Lower leg skin (tissue), 4 donors: ENCODE data around the gene TMEM184C. TPM values are rescaled to one million over a fixed set of nuclear protein-coding genes. Genes with fewer than 3 reads are reported as not detected.

Experiments used
- DNase-seq, 2 donors: peaks; one replicate each; pipeline ENCODE4 v3.0.0-alpha.2; 2019; ENCODE audit warnings: low spot score in 2 of 2
- H3K4me3 ChIP-seq: fragments of 200-600 bp; sonication (generic); 2 replicates; pipeline ENCODE4 v1.5.1; 2017; ENCODE audit warnings: mild to moderate bottlenecking, low read depth; ENCODE audit not compliant: poor library complexity, severe bottlenecking
- POLR2A ChIP-seq, 2 donors: fragments of 450-650 bp; IDR thresholded peaks; one replicate each; pipeline ENCODE4 v1.6.1; 2016 to 2017; ENCODE audit warnings: antibody characterized with exemption in 2 of 2, mild to moderate bottlenecking in 1 of 2, moderate library complexity in 1 of 2
- WGBS, 2 donors: methylation state at CpG; one replicate each; pipeline ENCODE4 v1.1.5; 2018; 5-methylcytosine and 5-hydroxymethylcytosine counted together
- intact Hi-C: fragments of 100-400 bp; cut with DNase I; formaldehyde crosslinking; loops from one replicate; pipeline ENCODE4 v1.15.0; 2023; ENCODE audit warnings: low total_unique reads
- total RNA-seq, 4 donors: library from RNA; depleted of rRNA; stranded (reverse); fragments of >200 nt; gene quantifications; one replicate each; pipeline ENCODE4 v1.1.0, GENCODE V29; 2016
- TF ChIP-seq, protein P1 (sequence below), 3 donors: fragments of 450-650 bp; IDR thresholded peaks; one replicate each; pipeline ENCODE4 v1.5.1; 2016; ENCODE audit warnings: antibody characterized with exemption in 3 of 3, mild to moderate bottlenecking in 3 of 3, moderate library complexity in 2 of 3

Gene TMEM184C
- total RNA-seq, 4 donors from 2014 or later = 21.1 to 27.0 (median 25.0) TPM

DNA sequence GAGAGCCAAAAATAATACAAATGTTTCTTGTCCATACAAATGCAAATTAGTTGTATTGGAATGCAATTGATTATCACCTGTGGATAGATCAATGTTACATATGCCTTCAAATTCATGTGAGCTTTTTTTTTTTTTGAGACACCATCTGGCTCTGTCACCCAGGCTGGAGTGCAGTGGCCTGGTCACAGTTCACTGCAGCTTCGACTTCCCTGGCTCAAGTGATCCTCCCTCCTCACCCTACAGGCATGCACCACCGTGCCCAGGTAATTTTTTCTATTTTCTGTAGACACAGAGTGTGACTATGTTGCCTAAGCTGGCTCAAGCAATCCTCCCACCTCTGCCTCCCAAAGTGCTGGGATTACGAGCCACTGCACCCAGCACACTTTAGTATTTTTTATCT is 38.6 kb upstream of the TMEM184C start:
- WGBS, 2 donors = 67 to 75% methylated on average over 3 of the region's 3 CpGs
- intact Hi-C loops = no loop called here
- no peak for TF ChIP-seq POLR2A (IDR thresholded peaks at IDR 0.05)
- TF ChIP-seq, protein P1, sequence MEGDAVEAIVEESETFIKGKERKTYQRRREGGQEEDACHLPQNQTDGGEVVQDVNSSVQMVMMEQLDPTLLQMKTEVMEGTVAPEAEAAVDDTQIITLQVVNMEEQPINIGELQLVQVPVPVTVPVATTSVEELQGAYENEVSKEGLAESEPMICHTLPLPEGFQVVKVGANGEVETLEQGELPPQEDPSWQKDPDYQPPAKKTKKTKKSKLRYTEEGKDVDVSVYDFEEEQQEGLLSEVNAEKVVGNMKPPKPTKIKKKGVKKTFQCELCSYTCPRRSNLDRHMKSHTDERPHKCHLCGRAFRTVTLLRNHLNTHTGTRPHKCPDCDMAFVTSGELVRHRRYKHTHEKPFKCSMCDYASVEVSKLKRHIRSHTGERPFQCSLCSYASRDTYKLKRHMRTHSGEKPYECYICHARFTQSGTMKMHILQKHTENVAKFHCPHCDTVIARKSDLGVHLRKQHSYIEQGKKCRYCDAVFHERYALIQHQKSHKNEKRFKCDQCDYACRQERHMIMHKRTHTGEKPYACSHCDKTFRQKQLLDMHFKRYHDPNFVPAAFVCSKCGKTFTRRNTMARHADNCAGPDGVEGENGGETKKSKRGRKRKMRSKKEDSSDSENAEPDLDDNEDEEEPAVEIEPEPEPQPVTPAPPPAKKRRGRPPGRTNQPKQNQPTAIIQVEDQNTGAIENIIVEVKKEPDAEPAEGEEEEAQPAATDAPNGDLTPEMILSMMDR (IDR thresholded peaks at IDR 0.05) = no peak

DNA sequence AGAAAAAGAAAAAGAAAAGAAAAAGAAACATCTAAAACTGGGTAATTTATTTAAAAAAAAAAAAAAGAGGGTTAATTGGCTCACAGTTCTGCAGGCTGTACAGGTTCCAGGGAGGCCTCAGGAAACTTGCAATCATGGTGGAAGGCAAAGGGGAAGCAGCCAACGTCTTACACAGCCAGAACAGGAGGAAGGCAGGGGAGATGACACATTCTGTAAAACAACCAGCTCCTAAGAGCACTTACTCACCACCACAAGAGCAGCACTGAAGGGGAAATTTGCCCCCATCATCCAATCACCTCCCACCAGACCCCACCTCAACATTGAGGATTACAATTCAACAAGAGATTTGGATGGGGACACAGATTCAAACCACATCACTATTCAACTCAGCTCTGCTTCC is 36.8 kb upstream of the TMEM184C start:
- 45 to 47% methylated on average over 1 of the region's 1 CpG for WGBS, 2 donors
- DNase-seq = no peak
- intact Hi-C loops = no loop called here
- TF ChIP-seq POLR2A (IDR thresholded peaks at IDR 0.05) = no peak
- TF ChIP-seq, protein P1 (IDR thresholded peaks at IDR 0.05) = no peak
- no peak overlapping the region for H3K4me3 ChIP-seq

More for the DNA sequence above, 38.6 kb upstream of the TMEM184C start:
- no peak for DNase-seq
- no peak overlapping the region for H3K4me3 ChIP-seq

DNA sequence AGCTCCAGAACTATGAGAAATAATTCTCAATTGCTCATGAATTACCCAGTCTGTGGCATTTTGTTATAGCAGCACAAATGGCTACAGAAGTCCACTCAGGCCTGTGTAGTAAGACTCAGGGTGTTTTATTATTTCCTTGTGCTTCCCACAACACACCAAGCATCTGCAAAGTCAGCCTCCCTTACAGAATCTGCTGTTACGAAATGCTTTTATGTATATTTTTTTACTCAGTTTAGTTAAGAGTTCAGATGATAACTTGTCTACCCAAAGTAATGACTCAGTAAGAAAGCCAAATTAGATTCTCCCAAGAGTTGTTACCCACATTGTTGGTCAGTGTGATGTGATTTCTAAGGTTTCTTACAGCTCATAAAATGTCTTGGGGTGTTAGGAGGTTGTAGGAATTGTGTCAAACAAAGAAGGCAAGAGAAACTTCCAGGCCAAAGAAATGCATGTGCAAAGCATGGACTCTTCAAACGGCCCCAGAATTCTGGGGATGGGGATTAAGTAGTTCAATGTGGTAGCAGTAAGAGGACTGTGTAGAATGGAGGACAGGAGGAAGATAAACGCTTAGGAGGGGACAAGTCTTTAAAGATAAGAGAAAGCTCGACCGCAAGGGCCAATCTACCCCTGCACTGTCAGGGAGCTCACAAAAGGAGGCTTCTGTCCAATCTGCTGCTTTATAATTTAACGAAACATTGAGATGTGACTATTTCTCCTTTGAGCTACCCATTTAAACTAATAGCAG is 35.4 kb upstream of the TMEM184C start:
- no peak overlapping the region for H3K4me3 ChIP-seq
- TF ChIP-seq POLR2A (IDR thresholded peaks at IDR 0.05) = no peak
- TF ChIP-seq, protein P1 (IDR thresholded peaks at IDR 0.05) = no peak
- intact Hi-C loops = no loop called here
- 87 to 89% methylated on average over 6 of the region's 6 CpGs for WGBS, 2 donors
- DNase-seq = no peak

DNA sequence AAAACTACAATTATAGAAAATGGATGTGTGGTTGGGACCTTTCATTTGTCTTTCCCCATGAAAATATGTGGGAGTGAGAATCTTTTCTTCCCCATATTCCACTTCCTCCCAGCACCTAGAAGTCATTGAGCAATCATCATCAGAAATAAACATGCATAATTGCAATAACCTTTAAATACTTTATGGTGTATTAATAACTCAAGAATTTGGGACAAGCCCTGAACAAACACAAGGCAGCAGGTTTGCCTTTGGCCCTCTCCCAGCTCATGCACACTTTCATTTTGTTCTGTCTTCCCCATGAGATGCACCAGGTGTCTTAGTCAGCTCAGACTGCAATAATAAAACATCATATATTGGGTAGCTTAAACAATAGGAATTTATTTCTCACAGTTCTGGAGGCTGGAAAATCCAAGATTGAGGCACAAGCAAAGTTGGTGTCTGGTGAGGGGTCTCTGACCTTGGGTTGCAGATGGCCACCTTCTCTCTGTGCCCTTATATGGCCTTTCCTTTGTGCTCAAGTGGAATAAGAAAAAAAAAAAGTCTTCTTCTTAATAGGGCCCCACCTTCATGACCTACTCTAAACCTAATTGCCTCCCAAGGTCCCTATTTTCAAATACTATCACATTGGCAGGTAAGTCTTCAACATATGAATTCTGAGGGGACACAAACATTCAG is 34.7 kb upstream of the TMEM184C start:
- TF ChIP-seq, protein P1 (IDR thresholded peaks at IDR 0.05) = no peak
- TF ChIP-seq POLR2A (IDR thresholded peaks at IDR 0.05) = no peak
- DNase-seq = no peak
- intact Hi-C loops = no loop called here
- no peak overlapping the region for H3K4me3 ChIP-seq

DNA sequence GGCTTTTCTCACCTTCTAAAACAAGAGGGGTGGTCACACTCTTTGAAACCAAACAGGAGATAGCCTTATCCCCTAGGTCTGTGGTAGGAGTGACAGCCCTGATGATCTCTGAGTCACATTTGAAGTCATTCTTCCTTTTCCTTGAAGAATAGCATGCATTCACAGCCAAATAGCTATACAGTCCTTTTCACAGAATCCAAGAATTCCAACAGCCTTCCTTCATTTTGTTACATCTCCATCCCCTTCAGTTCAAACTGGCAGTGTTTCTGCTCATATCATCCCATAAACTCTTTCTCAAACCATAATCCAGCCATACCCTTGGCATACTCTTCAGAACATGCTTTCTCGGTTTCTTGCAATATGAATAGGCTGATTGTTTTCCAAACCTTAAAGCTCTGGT is 33.3 kb upstream of the TMEM184C start:
- intact Hi-C loops = no loop called here
- no peak for TF ChIP-seq POLR2A (IDR thresholded peaks at IDR 0.05)
- TF ChIP-seq, protein P1 (IDR thresholded peaks at IDR 0.05) = no peak
- no peak overlapping the region for H3K4me3 ChIP-seq
- WGBS, 2 donors = 68 to 74% methylated on average over 1 of the region's 1 CpG
- no peak for DNase-seq
